Colonic mucosa (tissue), 4 donors: ENCODE results near the gene COL4A6. TPM values are rescaled to one million over a fixed set of nuclear protein-coding genes. Genes with fewer than 3 reads are reported as not detected.

Source experiments
- DNase-seq: peaks from one replicate; pipeline ENCODE4 v3.0.0-alpha.2; 2020
- H3K27ac ChIP-seq: fragments of 200-600 bp; one replicate; pipeline ENCODE4 v1.8.0; 2021
- H3K27me3 ChIP-seq: fragments of 200-600 bp; one replicate; pipeline ENCODE4 v1.8.0; 2021
- H3K36me3 ChIP-seq: fragments of 200-600 bp; one replicate; pipeline ENCODE4 v1.8.0; 2021
- H3K4me1 ChIP-seq: fragments of 200-600 bp; one replicate; pipeline ENCODE4 v1.8.0; 2021; ENCODE audit warnings: mild to moderate bottlenecking
- H3K4me3 ChIP-seq: fragments of 200-600 bp; one replicate; pipeline ENCODE4 v1.8.0; 2021
- H3K9ac ChIP-seq, 2 donors: one replicate each; pipeline ENCODE4 v1.7.0; 2013; ENCODE audit warnings: control low read depth in 2 of 2, low read depth in 2 of 2, low read length in 2 of 2
- H3K9me3 ChIP-seq: fragments of 200-600 bp; one replicate; pipeline ENCODE4 v1.8.0; 2021
- intact Hi-C: fragments of 100-400 bp; cut with DNase I; formaldehyde crosslinking; loops from one replicate; pipeline ENCODE4 v1.14.1; 2022
- total RNA-seq, 2 donors: library from RNA; stranded (reverse); fragmentation: NEBNext Ultra II Directional in 1 of 2; extraction: Animal tissue kit (Norgen Biotek cat#: 25700) in 1 of 2; gene quantifications; one replicate each; pipeline ENCODE4 v1.2.1, GENCODE V29; 2021
- TF ChIP-seq, protein P1 (sequence below): fragments of 200-600 bp; IDR thresholded peaks from one replicate; pipeline ENCODE4 v1.8.0; 2022; ENCODE audit warnings: antibody characterized with exemption, mild to moderate bottlenecking
- donor health status: healthy.
- donor health status: DM: no; HTN: no; CAD: no.
- donor health status: DM: no; HTN: no; CAD: no.

The COL4A6 gene
- total RNA-seq, 2 donors from 2014 or later: 1.1 to 1.8 TPM

- H3K9ac ChIP-seq: no peak overlapping the region
- H3K27ac ChIP-seq: no peak overlapping the region
- H3K36me3 ChIP-seq: no peaks in the 10 kb centered on the region
- no peak for DNase-seq
- no peaks in the 10 kb centered on the region for H3K4me1 ChIP-seq
- H3K27me3 ChIP-seq: peaks cover 5% of the 10 kb centered on the region
- H3K9me3 ChIP-seq: no peaks in the 10 kb centered on the region
- H3K4me3 ChIP-seq: no peak overlapping the region
- intact Hi-C loops: no loop called here
- TF ChIP-seq, protein P1, sequence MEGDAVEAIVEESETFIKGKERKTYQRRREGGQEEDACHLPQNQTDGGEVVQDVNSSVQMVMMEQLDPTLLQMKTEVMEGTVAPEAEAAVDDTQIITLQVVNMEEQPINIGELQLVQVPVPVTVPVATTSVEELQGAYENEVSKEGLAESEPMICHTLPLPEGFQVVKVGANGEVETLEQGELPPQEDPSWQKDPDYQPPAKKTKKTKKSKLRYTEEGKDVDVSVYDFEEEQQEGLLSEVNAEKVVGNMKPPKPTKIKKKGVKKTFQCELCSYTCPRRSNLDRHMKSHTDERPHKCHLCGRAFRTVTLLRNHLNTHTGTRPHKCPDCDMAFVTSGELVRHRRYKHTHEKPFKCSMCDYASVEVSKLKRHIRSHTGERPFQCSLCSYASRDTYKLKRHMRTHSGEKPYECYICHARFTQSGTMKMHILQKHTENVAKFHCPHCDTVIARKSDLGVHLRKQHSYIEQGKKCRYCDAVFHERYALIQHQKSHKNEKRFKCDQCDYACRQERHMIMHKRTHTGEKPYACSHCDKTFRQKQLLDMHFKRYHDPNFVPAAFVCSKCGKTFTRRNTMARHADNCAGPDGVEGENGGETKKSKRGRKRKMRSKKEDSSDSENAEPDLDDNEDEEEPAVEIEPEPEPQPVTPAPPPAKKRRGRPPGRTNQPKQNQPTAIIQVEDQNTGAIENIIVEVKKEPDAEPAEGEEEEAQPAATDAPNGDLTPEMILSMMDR: no peak
These were observed 221.8 kb downstream of the COL4A6 start for GRCh38 chrX:108216405-108216804.

DNA sequence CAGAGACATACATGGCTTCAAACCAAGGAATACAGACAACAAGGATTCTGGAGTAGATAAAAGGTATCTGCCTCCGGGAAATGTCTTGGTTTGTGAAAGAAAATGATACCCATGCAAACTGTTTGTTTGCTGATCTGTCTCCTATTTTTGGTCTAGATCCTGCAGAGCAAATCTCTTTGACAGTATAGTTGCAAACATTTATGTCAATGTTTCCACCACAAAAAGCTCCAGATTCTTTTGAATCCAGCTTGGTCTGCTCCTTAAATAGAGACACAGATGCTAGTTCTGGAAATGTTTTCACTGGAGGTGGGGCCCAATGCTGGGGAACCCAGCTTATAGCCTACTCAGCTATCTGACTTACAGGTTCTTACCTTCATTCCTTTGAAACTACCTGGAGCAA, 226.9 kb downstream of the COL4A6 start:
- TF ChIP-seq, protein P1: no peak
- Histone ChIP-seq H3K36me3 (no peaks in the 10 kb centered on the region), H3K4me3 (no peak overlapping the region), H3K4me1 (no peaks in the 10 kb centered on the region), H3K27ac (no peak overlapping the region), H3K9ac (no peak overlapping the region), H3K27me3 (no peaks in the 10 kb centered on the region), H3K9me3 (no peaks in the 10 kb centered on the region)
- intact Hi-C loops: no loop called here
- DNase-seq: no peak

DNA sequence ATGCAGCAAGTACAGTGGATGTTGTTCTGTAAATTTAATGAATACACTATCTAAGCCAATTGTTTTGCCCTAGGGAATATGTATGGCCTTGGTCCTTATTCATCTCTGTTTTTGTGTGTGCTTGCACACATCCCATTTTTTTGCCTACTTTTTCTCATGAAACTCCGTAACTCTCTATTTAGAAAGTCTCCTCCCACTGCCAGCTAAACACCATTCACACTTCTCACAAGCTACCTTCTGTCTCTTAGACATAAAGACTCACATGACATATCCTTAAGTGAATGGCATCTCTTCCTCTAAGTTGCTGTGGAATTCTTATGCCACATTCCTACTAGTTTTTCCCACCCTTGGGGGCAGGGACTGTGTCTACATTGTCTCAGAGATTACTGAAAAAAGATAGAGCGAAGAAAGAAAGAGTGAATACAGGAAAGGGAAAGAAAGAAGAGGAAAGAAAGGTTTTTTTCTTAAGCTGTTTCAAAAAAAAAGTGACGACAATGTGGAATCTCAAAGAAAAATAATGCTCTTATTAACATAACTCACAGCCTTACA, 229.1 kb downstream of the COL4A6 start:
- Histone ChIP-seq H3K4me1 (no peaks in the 10 kb centered on the region), H3K4me3 (no peak overlapping the region), H3K9me3 (no peaks in the 10 kb centered on the region), H3K9ac (no peak overlapping the region), H3K27me3 (no peaks in the 10 kb centered on the region), H3K36me3 (no peaks in the 10 kb centered on the region), H3K27ac (no peak overlapping the region)
- DNase-seq: no peak
- TF ChIP-seq, protein P1: no peak
- intact Hi-C loops: no loop called here

DNA sequence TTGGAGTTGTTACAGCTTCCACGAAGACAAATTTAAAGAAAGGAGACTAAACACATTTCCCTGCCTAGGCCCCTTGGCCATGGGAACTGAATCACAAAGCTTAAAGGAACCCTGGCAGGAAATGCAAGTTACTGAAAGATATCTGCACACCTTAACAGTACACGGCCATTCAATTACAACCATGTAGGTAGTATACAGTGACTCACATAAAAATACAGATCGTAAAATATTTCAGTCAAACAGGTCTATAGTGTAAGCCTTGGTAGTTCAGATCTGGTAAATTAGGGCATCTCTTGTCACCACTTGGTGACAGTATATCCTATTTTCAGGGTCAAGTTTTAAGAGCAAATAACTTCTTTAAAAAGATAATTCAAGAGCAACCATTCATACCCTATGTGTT, 234.7 kb downstream of the COL4A6 start:
- no peaks in the 10 kb centered on the region for H3K9me3 ChIP-seq
- TF ChIP-seq, protein P1: no peak
- H3K36me3 ChIP-seq: no peaks in the 10 kb centered on the region
- no peak overlapping the region for H3K27ac ChIP-seq
- H3K9ac ChIP-seq: no peak overlapping the region
- DNase-seq: no peak
- intact Hi-C loops: no loop called here
- no peaks in the 10 kb centered on the region for H3K27me3 ChIP-seq
- H3K4me3 ChIP-seq: no peak overlapping the region
- H3K4me1 ChIP-seq: no peaks in the 10 kb centered on the region

GRCh38 chrX:108199691-108200090, 238.5 kb downstream of the COL4A6 start:
- Histone ChIP-seq H3K4me1 (no peaks in the 10 kb centered on the region), H3K9ac (no peak overlapping the region), H3K27ac (no peak overlapping the region), H3K4me3 (no peak overlapping the region), H3K27me3 (no peaks in the 10 kb centered on the region), H3K36me3 (no peaks in the 10 kb centered on the region), H3K9me3 (no peaks in the 10 kb centered on the region)
- intact Hi-C loops: no loop called here
- TF ChIP-seq, protein P1: no peak
- no peak for DNase-seq
